NCI-H1694 (cell line): Measurements from ENCODE around the gene HEPN1.
A peak's percentile ranks its signal among the peaks of the same experiment; 100 is the strongest.
"Not testable (repeated sequence)": the region's sequence is repeated elsewhere in the genome, so short reads cannot be mapped to it uniquely, and the experiment has no call there.

Experiments used
- DNase-seq: peaks from one replicate; lab custom pipeline; 2025; lab: John Stamatoyannopoulos, UW

The HEPN1 gene

GRCh38 chr11:124942466-124943253 lies 23.6 kb downstream of the HEPN1 start:
- DNase-seq = no peak

DNA sequence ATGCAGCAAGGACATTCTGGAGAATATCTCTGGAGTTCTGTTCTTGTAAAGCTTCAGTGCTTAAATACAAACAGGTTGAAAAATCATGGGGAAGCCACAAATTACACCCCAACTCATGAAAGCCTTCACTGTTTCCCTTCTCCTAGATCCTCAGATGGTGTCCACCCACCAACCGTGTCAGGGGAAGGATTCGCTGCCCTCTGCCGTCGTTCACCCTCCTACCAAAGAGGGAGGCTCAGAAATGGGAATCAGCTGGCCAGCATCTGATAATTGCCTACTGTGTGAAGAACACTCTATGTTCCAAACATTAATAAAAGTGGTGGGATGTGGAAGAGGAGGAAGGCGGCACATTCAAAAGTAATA lies 24.2 kb downstream of the HEPN1 start:
- DNase-seq = no peak

GRCh38 chr11:124943741-124944140 lies 24.7 kb downstream of the HEPN1 start:
- no peak for DNase-seq

GRCh38 chr11:124944565-124944964 lies 25.5 kb downstream of the HEPN1 start:
- DNase-seq = no peak

DNA sequence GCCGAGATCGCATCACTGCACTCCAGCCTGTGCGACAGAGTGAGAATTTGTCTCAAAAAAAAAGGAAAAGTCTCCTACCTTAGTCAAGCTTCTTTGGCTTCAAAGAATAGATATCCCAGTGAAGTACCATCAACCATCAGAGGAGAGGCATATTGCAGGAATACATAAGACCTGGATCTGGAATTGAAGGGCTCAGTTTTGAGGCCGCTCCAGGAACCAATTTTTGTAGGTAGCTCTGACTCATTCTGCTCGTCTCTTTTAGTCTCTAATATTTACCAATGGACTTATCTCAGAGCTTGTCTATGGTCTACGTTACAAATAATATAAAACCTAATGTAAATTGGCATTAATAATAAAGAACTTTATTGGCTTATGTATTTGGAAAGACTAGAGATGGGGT lies 26.8 kb downstream of the HEPN1 start:
- no peak for DNase-seq

DNA sequence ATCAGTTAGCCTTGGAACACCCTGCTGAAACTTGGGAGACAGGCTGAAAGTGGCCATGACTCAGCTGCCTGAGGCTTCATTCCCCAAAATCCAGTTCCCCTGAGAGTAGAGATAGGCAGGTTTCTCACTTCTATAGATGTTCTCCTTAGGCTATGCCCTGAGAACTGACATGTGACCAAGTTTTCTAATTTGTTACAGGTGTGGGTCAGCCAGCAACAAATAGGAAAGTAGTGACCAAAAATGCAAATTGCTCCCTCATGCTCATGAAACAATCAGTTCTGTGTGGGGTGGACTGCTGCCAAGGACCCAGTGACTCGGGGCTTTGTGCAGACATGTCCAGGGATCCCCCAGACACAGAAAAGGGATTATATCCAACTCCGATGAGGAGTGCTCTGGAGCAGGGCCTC lies 27.7 kb downstream of the HEPN1 start:
- no peak for DNase-seq

DNA sequence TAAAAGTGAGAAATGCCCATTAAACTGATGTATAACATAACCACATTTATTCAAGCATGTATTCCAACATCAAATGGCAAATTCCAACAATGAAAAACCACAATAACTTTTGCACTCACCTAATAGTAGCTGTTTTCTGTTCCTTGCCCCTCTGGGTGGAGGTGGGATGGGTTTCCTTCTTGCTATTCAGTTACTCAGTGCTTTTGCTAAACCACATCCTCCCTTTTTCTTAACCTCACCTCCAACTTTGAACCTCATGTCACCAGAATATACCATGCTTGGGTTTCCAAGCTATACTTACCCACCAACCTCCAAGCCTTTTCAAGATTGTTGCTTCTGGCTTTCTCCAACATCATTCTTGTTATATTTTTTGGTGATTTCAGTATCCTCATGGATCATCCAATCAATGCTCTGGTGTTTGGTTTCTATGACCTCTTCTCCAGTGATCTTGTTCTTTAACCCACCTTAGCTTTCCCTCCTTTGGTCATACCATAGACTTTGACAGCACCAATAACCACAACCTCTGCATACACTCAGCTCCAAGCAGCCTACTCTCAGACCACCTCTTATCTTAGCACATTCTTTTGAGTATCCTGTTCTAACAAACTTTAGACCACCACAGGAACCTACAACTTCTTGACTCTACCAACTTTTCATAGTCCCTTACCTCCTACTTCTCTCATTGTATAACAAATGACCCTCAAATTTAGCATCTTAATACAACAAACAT lies 31.7 kb downstream of the HEPN1 start:
- no peak for DNase-seq

DNA sequence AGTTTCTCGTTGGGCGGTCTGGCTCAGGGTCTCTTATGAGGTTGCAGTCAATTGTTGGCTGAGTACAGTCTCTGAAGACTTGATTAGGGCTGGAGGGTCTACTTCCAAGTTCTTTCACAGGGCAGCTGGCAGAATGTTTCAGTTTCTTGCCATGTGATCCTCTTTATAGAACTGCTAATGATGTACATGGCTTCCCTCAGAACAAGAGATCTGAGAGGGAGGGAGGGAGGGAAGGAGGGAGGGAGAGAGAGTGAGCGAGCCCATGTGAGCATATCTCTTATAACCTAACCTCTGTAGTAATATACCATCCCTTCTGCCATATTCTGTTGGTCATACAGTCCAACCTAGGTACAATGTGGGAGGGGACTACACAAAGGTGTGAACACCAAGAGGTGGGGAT lies 32.3 kb downstream of the HEPN1 start:
- no peak for DNase-seq

GRCh38 chr11:124953753-124954589 lies 34.9 kb downstream of the HEPN1 start, which contains the start of gene CCDC15:
TSS of gene CCDC15 (plus strand) at chr11:124954202. CDS start at chr11:124954733, 531 bp downstream.
- DNase-seq = peak; percentile 77

GRCh38 chr11:124954590-124954955 lies 35.5 kb downstream of the HEPN1 start:
- DNase-seq = no peak

GRCh38 chr11:124955035-124955434 lies 36.0 kb downstream of the HEPN1 start:
- DNase-seq = no peak

- peak; percentile 45 for DNase-seq
These were observed 43.0 kb downstream of the HEPN1 start for GRCh38 chr11:124961972-124962609.

DNA sequence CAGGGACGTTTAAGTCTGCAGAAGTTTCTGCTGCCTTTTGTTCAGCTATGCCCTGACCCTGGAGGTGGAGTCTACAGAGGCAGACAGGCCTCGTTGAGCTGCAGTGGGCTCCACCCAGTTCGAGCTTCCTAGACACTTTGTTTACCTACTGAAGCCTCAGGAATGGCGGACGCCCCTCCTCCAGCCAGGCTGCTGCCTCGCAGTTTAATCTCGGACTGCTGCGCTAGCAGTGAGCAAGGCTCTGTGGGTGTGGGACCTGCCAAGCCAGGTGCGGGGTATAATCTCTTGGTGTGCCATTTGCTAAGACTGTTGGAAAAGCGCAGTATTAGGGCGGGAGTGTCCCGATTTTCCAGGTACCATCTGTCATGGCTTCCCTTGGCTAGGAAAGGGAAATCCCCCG lies 49.1 kb downstream of the HEPN1 start:
- not testable (repeated sequence) for DNase-seq
